ENCODE data around the gene LEMD2.

LEMD2 gene

DNA sequence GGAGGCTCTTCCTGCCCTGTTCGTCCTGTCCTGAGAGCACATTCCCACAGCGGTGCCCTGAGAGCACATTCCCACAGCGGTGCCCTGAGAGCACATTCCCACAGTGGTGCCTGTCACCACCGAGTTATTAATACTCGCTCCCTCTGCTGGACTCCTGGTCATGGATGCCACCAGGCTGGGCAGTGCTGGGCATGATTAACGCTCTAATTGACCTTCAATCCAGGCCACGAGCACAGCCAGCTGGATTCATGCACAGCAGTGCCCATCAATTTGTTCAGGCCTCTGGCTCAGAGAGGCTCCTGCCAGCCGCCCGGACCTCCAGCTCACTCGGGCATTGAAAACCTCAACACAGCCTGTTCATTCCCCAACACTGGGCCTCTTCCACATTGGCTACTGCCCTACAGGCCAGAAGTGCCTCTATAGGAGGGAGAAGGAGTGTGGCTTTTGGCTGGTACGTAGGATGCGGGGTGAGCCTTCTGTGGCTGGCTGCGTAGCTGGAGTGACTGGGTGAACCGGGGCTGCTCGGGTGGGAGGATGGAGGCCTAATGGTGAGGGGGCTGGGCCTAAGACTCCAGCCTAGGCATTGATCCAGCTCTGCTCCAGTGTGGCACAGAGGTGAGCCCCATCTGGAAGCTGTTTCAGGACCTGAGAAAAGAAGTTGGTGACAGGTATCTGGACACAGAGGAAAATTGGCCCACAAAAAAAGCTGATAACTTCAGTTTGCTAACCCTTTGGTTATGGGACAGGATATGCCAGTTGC is 51.5 kb downstream of the LEMD2 start:
- ChIA-PET POLR2A (interaction anchor here (1.6 kb wide), 1 partner anchor 26 kb away, joined by 10 read pairs; the partner anchor contains the start of gene UQCC2), CTCF (interaction anchor here (0.7 to 1.3 kb wide), 2 partner anchors 9 to 23 kb away, joined by 3 read pairs; no protein-coding TSS in a partner anchor)
- no peak for DNase-seq (ENCODE audit: extremely low spot score)
- TF ChIP-seq FOXK2 (IDR thresholded peaks at IDR 0.05) = no peak
- no peak for TF ChIP-seq BHLHE40 (IDR thresholded peaks at IDR 0.05; ENCODE audit: borderline replicate concordance)
- no peak for TF ChIP-seq SP1 (IDR thresholded peaks at IDR 0.05)
- no peak for TF ChIP-seq FOXM1 (IDR thresholded peaks at IDR 0.05; ENCODE audit: borderline replicate concordance)
- no peak for TF ChIP-seq L3MBTL2 (conservative IDR thresholded peaks at IDR 0.05)
- no peak for TF ChIP-seq TARDBP (IDR thresholded peaks at IDR 0.05)
- TF ChIP-seq FOXA1 (IDR thresholded peaks at IDR 0.05) = no peak

DNA sequence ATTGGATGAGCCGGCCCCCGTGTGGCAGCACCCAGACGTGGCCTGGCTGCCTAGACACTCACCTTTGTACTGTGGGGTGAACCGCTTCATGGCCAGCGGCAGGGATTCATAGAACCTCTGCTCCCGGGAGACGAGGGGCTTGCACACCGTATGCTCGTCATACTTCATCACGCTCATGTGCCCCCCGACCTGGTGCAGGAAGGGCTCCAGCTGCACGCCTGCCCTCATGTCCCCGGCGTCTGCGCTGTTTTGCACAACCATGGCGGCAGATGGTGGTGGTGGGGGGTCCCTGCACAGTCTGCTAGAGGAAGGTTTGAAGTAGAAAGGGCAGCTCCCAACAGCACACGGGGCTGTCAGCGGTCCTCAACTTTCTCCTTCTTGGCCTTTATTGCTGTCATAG is 53.7 kb downstream of the LEMD2 start:
- DNase-seq (ENCODE audit: extremely low spot score) = no peak
- TF ChIP-seq NFRKB (IDR thresholded peaks at IDR 0.05) (no peak), SP1 (IDR thresholded peaks at IDR 0.05) (no peak), BHLHE40 (IDR thresholded peaks at IDR 0.05; ENCODE audit: borderline replicate concordance) (no peak), FOXA1 (IDR thresholded peaks at IDR 0.05) (no peak), TARDBP (IDR thresholded peaks at IDR 0.05) (no peak), ZNF384 (IDR thresholded peaks at IDR 0.05) (no peak), HDGF (IDR thresholded peaks at IDR 0.05; ENCODE audit: borderline replicate concordance) (no peak), PKNOX1 (IDR thresholded peaks at IDR 0.05) (no peak), CTBP1 (IDR thresholded peaks at IDR 0.05; ENCODE audit: borderline replicate concordance) (no peak), FOXM1 (IDR thresholded peaks at IDR 0.05; ENCODE audit: borderline replicate concordance) (no peak), SUZ12 (IDR thresholded peaks at IDR 0.05) (no peak), L3MBTL2 (conservative IDR thresholded peaks at IDR 0.05) (no peak), ARNT (IDR thresholded peaks at IDR 0.05) (no peak), LEF1 (IDR thresholded peaks at IDR 0.05; ENCODE audit: borderline replicate concordance) (no peak), ELF4 (IDR thresholded peaks at IDR 0.05) (no peak), FOXK2 (IDR thresholded peaks at IDR 0.05) (no peak)
- CTCF ChIA-PET = no interaction called here
- POLR2A ChIA-PET = interaction anchor here (1.2 to 2.0 kb wide), 2 partner anchors 10 to 24 kb away, joined by 3 to 7 read pairs; partner anchors contain the start of gene UQCC2

DNA sequence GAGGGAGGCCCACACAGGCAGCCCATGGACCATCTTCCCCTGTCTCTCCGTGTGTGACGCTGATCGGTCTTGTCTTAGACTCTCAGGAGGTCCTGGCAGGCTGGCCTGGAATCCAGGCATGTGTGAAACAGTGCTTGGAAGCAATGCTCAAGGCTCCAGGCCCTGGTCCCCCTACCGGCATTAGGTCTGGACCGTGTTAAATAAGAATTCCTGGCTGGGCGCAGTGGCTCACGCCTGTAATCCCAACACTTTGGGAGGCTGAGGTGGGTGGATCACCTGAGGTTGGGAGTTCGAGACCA is 55.3 kb downstream of the LEMD2 start:
- ChIA-PET POLR2A (no interaction called here), CTCF (no interaction called here)
- TF ChIP-seq BHLHE40 (IDR thresholded peaks at IDR 0.05; ENCODE audit: borderline replicate concordance) = no peak
- no peak for TF ChIP-seq SUZ12 (IDR thresholded peaks at IDR 0.05)
- no peak for TF ChIP-seq ELF4 (IDR thresholded peaks at IDR 0.05)
- TF ChIP-seq NFRKB (IDR thresholded peaks at IDR 0.05) = no peak
- TF ChIP-seq SP1 (IDR thresholded peaks at IDR 0.05) = no peak
- no peak for TF ChIP-seq FOXK2 (IDR thresholded peaks at IDR 0.05)
- TF ChIP-seq ARNT (IDR thresholded peaks at IDR 0.05) = no peak
- TF ChIP-seq FOXM1 (IDR thresholded peaks at IDR 0.05; ENCODE audit: borderline replicate concordance) = no peak
- TF ChIP-seq TARDBP (IDR thresholded peaks at IDR 0.05) = no peak
- TF ChIP-seq LEF1 (IDR thresholded peaks at IDR 0.05; ENCODE audit: borderline replicate concordance) = no peak
- no peak for TF ChIP-seq FOXA1 (IDR thresholded peaks at IDR 0.05)
- TF ChIP-seq ZNF384 (IDR thresholded peaks at IDR 0.05) = no peak
- TF ChIP-seq CTBP1 (IDR thresholded peaks at IDR 0.05; ENCODE audit: borderline replicate concordance) = no peak
- TF ChIP-seq L3MBTL2 (conservative IDR thresholded peaks at IDR 0.05) = no peak
- TF ChIP-seq PKNOX1 (IDR thresholded peaks at IDR 0.05) = no peak
- no peak for TF ChIP-seq HDGF (IDR thresholded peaks at IDR 0.05; ENCODE audit: borderline replicate concordance)
- no peak for DNase-seq (ENCODE audit: extremely low spot score)

DNA sequence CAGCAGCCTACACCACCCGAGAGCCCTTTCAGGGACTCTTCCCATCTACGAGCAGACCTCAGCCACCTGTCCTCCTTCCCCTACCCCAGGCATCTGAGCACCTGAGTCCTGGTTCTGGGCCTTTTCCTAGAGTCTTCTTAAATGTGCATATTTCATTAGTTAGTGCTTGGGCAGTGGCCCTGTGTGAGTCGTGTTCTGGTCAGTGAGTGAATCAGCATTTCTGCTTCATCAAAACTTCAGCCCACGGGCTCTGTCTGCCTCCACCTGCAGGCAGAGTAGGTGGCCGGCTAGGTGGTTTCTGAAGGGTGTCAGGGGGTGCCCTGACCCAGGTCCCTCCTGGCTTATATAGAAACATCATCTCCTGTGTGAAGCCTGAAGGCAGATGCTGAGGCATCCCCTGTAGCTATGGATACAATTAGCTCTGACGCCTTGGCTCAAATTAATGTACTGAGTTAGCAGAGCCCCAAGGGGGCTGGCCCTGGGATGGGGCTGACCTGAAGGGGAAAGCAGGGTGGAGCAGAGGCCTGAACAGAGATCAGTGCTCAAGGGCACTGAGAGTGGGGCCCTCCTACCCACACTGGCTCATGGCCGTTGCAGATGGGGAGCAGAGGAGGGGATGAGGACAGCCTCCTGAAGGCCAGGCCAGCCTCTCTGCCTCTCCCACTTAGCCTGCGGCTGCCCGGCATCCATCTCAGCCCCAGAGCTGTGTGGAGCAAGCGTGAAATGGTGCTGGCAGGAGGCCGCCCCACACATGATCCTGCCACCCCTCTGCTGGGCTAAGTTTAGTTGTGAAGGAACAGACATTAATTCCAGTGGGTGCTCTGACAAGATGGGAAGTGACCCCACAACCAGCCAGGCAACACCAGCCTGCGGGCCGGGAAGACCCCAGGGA is 55.9 kb downstream of the LEMD2 start:
- TF ChIP-seq L3MBTL2 (conservative IDR thresholded peaks at IDR 0.05) (no peak), FOXM1 (IDR thresholded peaks at IDR 0.05; ENCODE audit: borderline replicate concordance) (no peak), ELF4 (IDR thresholded peaks at IDR 0.05) (no peak), BHLHE40 (IDR thresholded peaks at IDR 0.05; ENCODE audit: borderline replicate concordance) (no peak), ARNT (IDR thresholded peaks at IDR 0.05) (no peak), NFRKB (IDR thresholded peaks at IDR 0.05) (no peak), SUZ12 (IDR thresholded peaks at IDR 0.05) (no peak), FOXK2 (IDR thresholded peaks at IDR 0.05) (no peak), ZNF384 (IDR thresholded peaks at IDR 0.05) (no peak)
- ChIA-PET POLR2A (no interaction called here), CTCF (no interaction called here)
- no peak for DNase-seq (ENCODE audit: extremely low spot score)

DNA sequence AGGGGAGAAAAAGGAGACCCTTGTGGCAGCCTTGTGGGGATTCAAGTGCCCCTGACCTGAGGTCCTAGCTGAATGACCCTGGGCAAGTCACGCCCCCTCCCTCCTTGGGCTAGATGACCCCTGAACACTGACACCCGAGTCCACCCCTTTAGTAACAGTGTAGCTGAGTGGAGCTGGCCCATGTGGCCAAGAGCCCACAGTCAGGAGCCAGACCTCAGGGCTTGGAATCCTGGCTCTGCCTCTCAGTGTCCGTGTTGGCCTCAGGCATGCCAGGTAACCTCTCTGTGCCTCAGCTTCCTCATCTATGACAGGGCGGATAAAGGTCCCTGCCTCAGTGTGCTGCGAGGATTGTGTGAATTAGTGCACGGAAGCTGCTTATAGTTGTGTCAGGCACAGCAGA is 56.5 kb downstream of the LEMD2 start:
- DNase-seq (ENCODE audit: extremely low spot score) = no peak
- ChIA-PET CTCF (no interaction called here), POLR2A (no interaction called here)
- no peak for TF ChIP-seq FOXA1 (IDR thresholded peaks at IDR 0.05)
- no peak for TF ChIP-seq FOXM1 (IDR thresholded peaks at IDR 0.05; ENCODE audit: borderline replicate concordance)
- no peak for TF ChIP-seq ARNT (IDR thresholded peaks at IDR 0.05)
- no peak for TF ChIP-seq L3MBTL2 (conservative IDR thresholded peaks at IDR 0.05)
- TF ChIP-seq ZNF384 (IDR thresholded peaks at IDR 0.05) = no peak
- TF ChIP-seq BHLHE40 (IDR thresholded peaks at IDR 0.05; ENCODE audit: borderline replicate concordance) = no peak
- no peak for TF ChIP-seq LEF1 (IDR thresholded peaks at IDR 0.05; ENCODE audit: borderline replicate concordance)
- no peak for TF ChIP-seq TARDBP (IDR thresholded peaks at IDR 0.05)
- TF ChIP-seq NFRKB (IDR thresholded peaks at IDR 0.05) = no peak
- TF ChIP-seq FOXK2 (IDR thresholded peaks at IDR 0.05) = no peak
- no peak for TF ChIP-seq SUZ12 (IDR thresholded peaks at IDR 0.05)
- no peak for TF ChIP-seq CTBP1 (IDR thresholded peaks at IDR 0.05; ENCODE audit: borderline replicate concordance)
- TF ChIP-seq ELF4 (IDR thresholded peaks at IDR 0.05) = no peak
- no peak for TF ChIP-seq SP1 (IDR thresholded peaks at IDR 0.05)
- TF ChIP-seq PKNOX1 (IDR thresholded peaks at IDR 0.05) = no peak
- TF ChIP-seq HDGF (IDR thresholded peaks at IDR 0.05; ENCODE audit: borderline replicate concordance) = no peak

All from HEK293T (cell line).